Activated CD8-positive, alpha-beta memory T cell treated with anti-CD3 and anti-CD28 coated beads for 1 hour (primary cell): ENCODE data around the gene OR6C2.
"Not testable (repeated sequence)": the region's sequence is repeated elsewhere in the genome, so short reads cannot be mapped to it uniquely, and the experiment has no call there.

Experiments
- DNase-seq, 2 donors: peaks; one replicate each; pipeline ENCODE4 v3.0.0-alpha.2; 2020; ENCODE audit warnings: low read depth in 1 of 2; ENCODE audit errors: extremely low read depth in 1 of 2

The OR6C2 gene

GRCh38 chr12:55470088-55470829 lies 26.4 kb downstream of the OR6C2 start, which contains the start of gene OR6C70:
Gene OR6C70 (minus strand): TSS chr12:55470138. CDS start chr12:55470138, 0 bp downstream.
- DNase-seq: no peak

GRCh38 chr12:55472264-55472663 lies 28.4 kb downstream of the OR6C2 start:
- DNase-seq: no peak

DNA sequence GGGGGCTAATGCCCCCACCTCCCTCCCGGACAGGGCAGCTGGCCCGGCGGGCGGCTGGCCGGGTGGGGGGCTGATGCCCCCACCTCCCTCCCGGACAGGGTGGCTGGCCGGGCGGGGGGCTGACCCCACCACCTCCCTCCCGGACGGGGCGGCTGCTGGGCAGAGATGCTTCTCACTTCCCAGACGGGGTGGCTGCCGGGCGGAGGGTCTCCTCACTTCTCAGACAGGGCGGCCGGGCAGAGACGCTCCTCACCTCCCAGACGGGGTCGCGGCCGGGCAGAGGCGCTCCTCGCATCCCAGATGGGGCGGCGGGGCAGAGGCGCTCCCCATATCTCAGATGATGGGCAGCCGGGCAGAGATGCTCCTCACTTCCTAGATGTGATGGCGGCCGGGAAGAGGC lies 35.3 kb downstream of the OR6C2 start:
- not testable (repeated sequence) for DNase-seq

DNA sequence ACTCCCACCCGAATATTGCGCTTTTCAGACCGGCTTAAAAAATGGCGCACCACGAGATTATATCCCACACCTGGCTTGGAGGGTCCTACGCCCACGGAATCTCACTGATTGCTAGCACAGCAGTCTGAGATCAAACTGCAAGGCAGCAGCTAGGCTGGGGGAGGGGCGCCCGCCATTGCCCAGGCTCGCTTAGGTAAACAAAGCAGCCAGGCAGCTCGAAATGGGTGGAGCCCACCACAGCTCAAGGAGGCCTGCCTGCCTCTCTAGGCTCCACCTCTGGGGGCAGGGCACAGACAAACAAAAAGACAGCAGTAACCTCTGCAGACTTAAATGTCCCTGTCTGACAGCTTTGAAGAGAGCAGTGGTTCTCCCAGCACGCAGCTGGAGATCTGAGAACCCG lies 40.4 kb downstream of the OR6C2 start:
- not testable (repeated sequence) for DNase-seq

DNA sequence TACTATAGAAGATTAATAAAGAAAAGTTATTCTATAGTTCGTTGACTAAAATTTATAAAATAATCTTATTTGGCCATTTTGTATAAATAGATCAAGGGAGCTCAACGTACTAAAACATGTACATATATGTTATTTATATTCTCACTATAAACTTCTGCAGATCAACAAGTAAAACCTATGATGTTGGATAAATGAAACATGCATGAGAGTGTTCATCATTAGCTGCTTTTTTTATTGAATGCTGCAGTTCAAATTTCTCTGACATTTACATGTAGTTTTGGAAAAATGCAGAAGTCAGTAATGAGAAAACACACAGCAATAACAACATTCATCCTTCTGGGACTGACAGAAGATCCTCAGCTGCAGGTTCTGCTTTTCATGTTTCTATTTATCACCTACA lies 48.2 kb downstream of the OR6C2 start, which contains the start of gene OR6C68:
OR6C68 (plus strand) TSS at position 301 of the 400 bp plus-strand sequence; CDS start at position 301, 0 bp downstream.
- no peak for DNase-seq

GRCh38 chr12:55495490-55495889 lies 51.6 kb downstream of the OR6C2 start:
- no peak for DNase-seq

DNA sequence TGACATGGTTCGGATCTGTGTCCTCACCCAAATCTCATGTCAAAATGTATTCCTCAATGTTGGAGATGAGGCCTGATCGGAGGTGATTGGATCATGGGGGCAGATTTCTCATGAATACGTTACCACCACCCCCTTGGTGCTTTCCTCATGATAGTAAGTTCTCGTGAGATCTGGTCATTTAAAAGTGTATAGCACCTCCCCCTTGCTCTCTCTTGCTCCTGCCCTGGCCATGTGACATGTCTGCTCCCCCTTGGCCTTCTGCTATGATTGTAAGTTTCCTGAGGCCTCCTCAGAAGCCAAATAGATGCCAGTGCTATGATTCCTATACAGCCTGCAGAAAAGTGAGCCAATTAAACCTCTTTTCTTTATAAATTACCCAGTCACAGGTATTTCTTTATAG lies 55.4 kb downstream of the OR6C2 start:
- DNase-seq: no peak

- DNase-seq: no peak
Measured at GRCh38 chr12:55499810-55500252, 56.0 kb downstream of the OR6C2 start.

DNA sequence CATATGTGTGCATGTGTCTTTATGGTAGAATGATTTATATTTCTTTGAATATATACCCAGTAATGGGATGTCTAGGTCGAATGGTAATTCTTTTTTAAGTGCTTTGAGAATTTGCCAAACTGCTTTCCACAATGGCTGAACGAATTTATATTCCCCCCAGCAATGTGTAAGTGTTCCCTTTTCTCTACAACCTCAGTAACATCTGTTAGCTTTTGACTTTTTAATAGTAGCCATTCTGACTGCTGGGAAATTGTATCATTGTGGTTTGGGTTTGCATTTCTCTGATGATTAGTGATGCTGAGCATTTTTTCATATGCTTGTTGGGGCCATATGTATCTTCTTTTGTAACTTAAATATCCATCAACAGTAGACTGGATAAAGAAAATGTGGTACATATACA lies 57.7 kb downstream of the OR6C2 start:
- no peak for DNase-seq
